A673 (cell line): ENCODE measurements around the gene MEGF10. TPM values are rescaled to one million over a fixed set of nuclear protein-coding genes. Genes with fewer than 3 reads are reported as not detected.

Experiments
- BruUV-seq: library from RNA; stranded (reverse); fragments of 400-500 nt; replicated peaks from 2 replicates; lab custom pipeline; 2021; lab: Mats Ljungman, UMichigan
- CTCF ChIA-PET: fragments of 300-600 bp; sonication (Branson Sonifier 250); formaldehyde crosslinking; loops from one replicate; lab custom pipeline; 2022; ENCODE audit warnings: antibody characterized with exemption; lab: Charles Lee
- POLR2A ChIA-PET: fragments of 300-600 bp; sonication (Branson Sonifier 250); formaldehyde crosslinking; loops from one replicate; lab custom pipeline; 2022; ENCODE audit warnings: antibody characterized with exemption; ENCODE audit not compliant: low non-redundant PET; lab: Charles Lee
- DNase-seq: peaks from one replicate; pipeline ENCODE4 v3.0.0-alpha.2; 2015; ENCODE audit warnings: low spot score
- H3K27ac ChIP-seq: fragments of 200-600 bp; sonication (generic); 2 replicates; pipeline ENCODE4 v1.5.1; 2016; ENCODE audit warnings: mixed run types, low read depth, mild to moderate bottlenecking, mixed read lengths, antibody characterized with exemption, low read length; ENCODE audit not compliant: poor library complexity, severe bottlenecking
- H3K27me3 ChIP-seq: fragments of 200-600 bp; sonication (generic); replicated peaks from 2 replicates; pipeline ENCODE4 v1.6.1; 2017; ENCODE audit warnings: mixed run types, low read depth, mild to moderate bottlenecking, mixed read lengths, antibody characterized with exemption, low read length; ENCODE audit not compliant: insufficient read depth, poor library complexity
- H3K36me3 ChIP-seq: fragments of 200-600 bp; sonication (generic); 2 replicates; pipeline ENCODE4 v1.6.1; 2016; ENCODE audit warnings: mixed run types, mild to moderate bottlenecking, mixed read lengths, antibody characterized with exemption, low read length; ENCODE audit not compliant: insufficient read depth, poor library complexity, severe bottlenecking
- H3K4me1 ChIP-seq: fragments of 200-600 bp; sonication (generic); 2 replicates; pipeline ENCODE4 v1.6.1; 2017; ENCODE audit warnings: mixed run types, mild to moderate bottlenecking, mixed read lengths, antibody characterized with exemption, low read length; ENCODE audit not compliant: insufficient read depth, poor library complexity, severe bottlenecking
- H3K4me3 ChIP-seq: fragments of 200-600 bp; sonication (generic); 2 replicates; pipeline ENCODE4 v1.5.1; 2016; ENCODE audit warnings: low read depth, mixed run types, mild to moderate bottlenecking, mixed read lengths, low read length; ENCODE audit not compliant: poor library complexity, severe bottlenecking
- H3K9me3 ChIP-seq: fragments of 200-600 bp; sonication (generic); 2 replicates; pipeline ENCODE4 v1.6.1; 2016; ENCODE audit warnings: mixed run types, low read depth, mild to moderate bottlenecking, mixed read lengths, antibody characterized with exemption, low read length; ENCODE audit not compliant: poor library complexity, severe bottlenecking
- EZH2 ChIP-seq: fragments of 200-600 bp; sonication (generic); IDR thresholded peaks from 2 replicates; pipeline ENCODE4 v1.6.1; 2017; ENCODE audit warnings: borderline replicate concordance, low read depth, mild to moderate bottlenecking, mixed read lengths, antibody characterized with exemption, low read length; ENCODE audit not compliant: poor library complexity, severe bottlenecking
- intact Hi-C: fragments of 100-400 bp; cut with micrococcal nuclease; formaldehyde crosslinking; loops from one replicate; pipeline ENCODE4 v1.10.0; 2022; ENCODE audit not compliant: unreplicated experiment
- total RNA-seq: library from RNA; stranded (reverse); gene quantifications from 2 replicates; pipeline ENCODE4 v1.2.3, GENCODE V29; 2021
- TF ChIP-seq, protein P1 (sequence below): fragments of 300-800, 200-600 bp; sonication (generic); conservative IDR thresholded peaks from 2 replicates; pipeline ENCODE4 v1.5.1; 2017; ENCODE audit warnings: low read depth, mild to moderate bottlenecking, antibody characterized with exemption, low read length, moderate library complexity, mixed read lengths

The MEGF10 gene
- total RNA-seq, 1 experiment from 2014 or later = 0.71 TPM

DNA sequence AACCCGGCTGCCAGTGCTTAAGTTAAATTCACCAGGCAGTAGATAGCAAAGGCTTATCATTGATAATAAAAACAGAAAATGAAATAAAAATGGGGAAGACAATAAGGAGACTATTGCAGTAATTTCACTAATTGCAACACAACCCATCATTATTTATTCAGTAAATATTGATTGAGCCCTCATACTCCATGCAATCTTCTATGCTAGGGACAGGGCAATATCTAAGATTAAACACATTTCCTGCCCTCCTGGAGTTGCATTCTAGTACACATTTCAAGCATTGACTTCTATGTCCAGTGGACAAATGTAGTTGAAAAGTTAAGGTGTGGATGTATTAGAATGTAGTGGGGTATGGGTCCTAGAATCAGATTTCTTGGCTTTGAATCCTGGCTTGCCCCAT is 12.8 kb downstream of the MEGF10 start:
- Histone ChIP-seq H3K4me3 (no peak overlapping the region), H3K36me3 (no peaks in the 10 kb centered on the region), H3K9me3 (no peaks in the 10 kb centered on the region), H3K27me3 (no peaks in the 10 kb centered on the region), H3K4me1 (no peaks in the 10 kb centered on the region), H3K27ac (no peak overlapping the region)
- POLR2A ChIA-PET = no interaction called here
- no peak for TF ChIP-seq EZH2
- TF ChIP-seq, protein P1, sequence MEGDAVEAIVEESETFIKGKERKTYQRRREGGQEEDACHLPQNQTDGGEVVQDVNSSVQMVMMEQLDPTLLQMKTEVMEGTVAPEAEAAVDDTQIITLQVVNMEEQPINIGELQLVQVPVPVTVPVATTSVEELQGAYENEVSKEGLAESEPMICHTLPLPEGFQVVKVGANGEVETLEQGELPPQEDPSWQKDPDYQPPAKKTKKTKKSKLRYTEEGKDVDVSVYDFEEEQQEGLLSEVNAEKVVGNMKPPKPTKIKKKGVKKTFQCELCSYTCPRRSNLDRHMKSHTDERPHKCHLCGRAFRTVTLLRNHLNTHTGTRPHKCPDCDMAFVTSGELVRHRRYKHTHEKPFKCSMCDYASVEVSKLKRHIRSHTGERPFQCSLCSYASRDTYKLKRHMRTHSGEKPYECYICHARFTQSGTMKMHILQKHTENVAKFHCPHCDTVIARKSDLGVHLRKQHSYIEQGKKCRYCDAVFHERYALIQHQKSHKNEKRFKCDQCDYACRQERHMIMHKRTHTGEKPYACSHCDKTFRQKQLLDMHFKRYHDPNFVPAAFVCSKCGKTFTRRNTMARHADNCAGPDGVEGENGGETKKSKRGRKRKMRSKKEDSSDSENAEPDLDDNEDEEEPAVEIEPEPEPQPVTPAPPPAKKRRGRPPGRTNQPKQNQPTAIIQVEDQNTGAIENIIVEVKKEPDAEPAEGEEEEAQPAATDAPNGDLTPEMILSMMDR = no peak
- CTCF ChIA-PET = no interaction called here
- BruUV-seq = no TSS peak
- DNase-seq = no peak
- intact Hi-C loops = no loop called here

DNA sequence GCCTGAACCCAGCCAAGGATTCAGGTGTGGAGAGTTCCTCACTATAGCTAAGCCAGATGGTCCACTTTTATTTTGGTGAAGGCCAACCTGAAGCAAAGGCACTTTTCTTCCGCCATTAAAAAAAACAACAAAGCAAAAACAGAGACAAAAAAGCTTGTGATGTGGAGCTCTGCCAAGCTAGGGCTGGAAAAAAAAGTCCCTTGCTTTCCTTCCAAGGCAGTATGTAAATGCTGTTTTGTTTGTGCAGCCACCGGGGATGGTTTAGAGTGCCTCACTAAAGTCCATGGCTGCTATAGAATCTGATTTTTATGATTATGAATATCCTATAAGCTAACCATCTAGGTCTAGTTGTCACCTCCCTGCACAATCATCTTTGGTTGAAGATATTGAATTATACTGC is 14.9 kb downstream of the MEGF10 start:
- Histone ChIP-seq H3K9me3 (no peaks in the 10 kb centered on the region), H3K4me3 (no peak overlapping the region), H3K27me3 (no peaks in the 10 kb centered on the region), H3K36me3 (no peaks in the 10 kb centered on the region), H3K4me1 (no peaks in the 10 kb centered on the region), H3K27ac (no peak overlapping the region)
- no peak for DNase-seq
- intact Hi-C loops = no loop called here
- ChIA-PET CTCF (no interaction called here), POLR2A (no interaction called here)
- TF ChIP-seq, protein P1 = no peak
- TF ChIP-seq EZH2 = no peak
- no TSS peak for BruUV-seq

DNA sequence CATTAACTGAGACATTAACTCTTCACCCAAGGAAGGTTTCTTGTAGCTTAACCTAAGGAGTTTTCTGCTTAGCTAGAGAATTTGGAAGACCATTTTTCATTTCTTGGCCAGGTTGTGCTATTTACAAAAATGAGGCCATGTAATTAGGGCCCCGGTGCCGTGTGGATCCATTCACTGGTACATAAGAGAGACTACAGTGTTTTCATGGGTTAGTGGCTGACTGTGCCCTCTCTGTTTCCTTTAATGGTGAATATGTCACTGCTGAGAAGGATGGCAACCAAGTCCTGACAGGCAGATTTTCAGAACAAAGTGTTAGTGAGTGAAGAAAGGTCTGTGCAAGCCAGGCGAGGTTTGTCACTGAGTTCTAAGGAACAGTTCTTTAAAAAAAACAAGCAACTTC is 15.4 kb downstream of the MEGF10 start:
- no peak for DNase-seq
- TF ChIP-seq EZH2 = no peak
- TF ChIP-seq, protein P1 = no peak
- BruUV-seq = no TSS peak
- ChIA-PET CTCF (no interaction called here), POLR2A (no interaction called here)
- intact Hi-C loops = no loop called here
- Histone ChIP-seq H3K4me3 (no peak overlapping the region), H3K27me3 (no peaks in the 10 kb centered on the region), H3K36me3 (no peaks in the 10 kb centered on the region), H3K27ac (no peak overlapping the region), H3K4me1 (no peaks in the 10 kb centered on the region), H3K9me3 (no peaks in the 10 kb centered on the region)
